Fibroblast of peridontal ligament (primary cell): Measurements from ENCODE around the gene ANKRD66.

Experiments
- DNase-seq: peaks from one replicate; pipeline ENCODE4 v3.0.0-alpha.2; 2010; ENCODE audit errors: extremely low read depth

Gene ANKRD66

DNA sequence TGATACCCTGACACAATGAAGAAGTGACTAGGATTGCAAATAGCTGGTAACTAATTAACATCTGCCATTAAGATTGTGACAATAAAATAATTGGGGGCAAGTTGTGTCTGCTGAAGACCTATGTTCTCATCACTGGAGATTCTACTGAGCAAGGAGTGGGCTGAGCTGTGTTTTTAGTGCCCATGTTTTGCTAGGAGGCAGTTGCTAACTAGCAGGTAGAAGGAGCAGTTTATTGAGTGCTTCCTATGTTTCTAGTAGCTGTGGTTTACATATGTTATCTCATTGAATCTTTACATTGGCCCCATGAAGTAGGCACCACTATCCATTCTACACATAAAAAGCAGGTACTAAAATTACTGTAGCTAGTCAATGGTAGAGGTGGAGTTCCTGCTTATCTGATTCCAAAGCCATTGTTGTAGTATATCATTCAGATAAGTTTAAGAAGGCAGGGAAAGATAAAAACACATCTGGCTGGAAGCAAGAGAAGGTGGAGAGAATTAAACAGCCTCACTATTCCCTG is 43.7 kb downstream of the ANKRD66 start:
- no peak for DNase-seq

GRCh38 chr6:46792635-46793034 is 45.9 kb downstream of the ANKRD66 start:
- no peak for DNase-seq

DNA sequence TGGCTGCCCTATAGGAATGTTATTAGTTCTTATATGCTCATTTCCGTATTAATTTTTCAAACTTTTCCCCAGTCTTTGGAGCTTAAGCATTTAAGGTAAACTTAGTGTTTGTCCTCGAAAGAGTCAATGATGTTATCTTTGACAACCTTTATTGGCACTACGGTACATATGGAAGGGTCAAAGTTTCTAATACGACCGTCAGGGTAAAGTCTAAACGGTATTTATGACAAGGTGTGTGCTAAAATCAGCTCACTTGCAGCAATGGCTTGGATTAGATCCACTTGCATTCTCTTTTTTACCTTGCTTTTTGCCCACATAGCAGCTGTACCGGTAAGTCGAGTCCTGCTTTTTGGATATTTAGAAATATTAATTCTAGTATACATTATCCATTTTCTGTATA is 46.4 kb downstream of the ANKRD66 start, which contains the start of gene MEP1A:
TSS of gene MEP1A (plus strand) at position 252 of the 400 bp plus-strand sequence. CDS start at position 262, 10 bp downstream.
- no peak for DNase-seq

- no peak for DNase-seq
These were observed 47.3 kb downstream of the ANKRD66 start for GRCh38 chr6:46794068-46794467.

GRCh38 chr6:46795816-46796215 is 49.1 kb downstream of the ANKRD66 start:
- no peak for DNase-seq

DNA sequence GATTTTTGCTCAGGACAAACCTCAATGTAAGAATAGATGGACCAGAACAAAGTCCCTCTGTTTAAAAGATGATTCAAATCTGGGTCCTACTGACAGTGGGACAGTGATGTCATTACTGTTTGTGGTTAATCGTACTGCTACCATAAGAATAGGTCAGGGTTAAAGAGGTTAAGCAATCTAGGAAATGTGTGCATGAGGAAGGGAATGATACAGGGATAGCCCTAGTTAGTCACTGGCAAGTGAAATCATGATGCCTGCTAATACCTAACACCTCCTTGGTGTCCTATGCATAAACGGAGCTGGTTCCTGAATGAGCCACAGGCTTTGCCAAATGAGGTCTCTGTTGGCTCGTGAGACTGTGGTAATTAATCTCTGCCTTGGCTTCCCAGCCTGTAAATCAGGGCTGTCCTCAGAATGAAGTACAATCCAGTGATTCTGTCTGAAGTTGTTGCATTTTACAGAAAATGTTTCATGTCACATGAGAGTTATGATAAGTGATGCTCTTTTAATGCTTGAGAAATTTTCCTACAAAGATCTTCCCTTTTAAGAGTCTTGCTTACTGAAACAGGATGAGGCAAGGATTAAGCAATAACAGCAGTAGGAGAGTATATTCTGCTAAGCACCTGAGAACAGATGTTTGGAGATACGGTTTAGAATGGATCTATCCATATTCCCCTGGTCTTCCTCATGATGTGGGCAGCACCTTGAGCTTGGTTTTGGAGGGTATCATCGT is 50.3 kb downstream of the ANKRD66 start:
- no peak for DNase-seq

DNA sequence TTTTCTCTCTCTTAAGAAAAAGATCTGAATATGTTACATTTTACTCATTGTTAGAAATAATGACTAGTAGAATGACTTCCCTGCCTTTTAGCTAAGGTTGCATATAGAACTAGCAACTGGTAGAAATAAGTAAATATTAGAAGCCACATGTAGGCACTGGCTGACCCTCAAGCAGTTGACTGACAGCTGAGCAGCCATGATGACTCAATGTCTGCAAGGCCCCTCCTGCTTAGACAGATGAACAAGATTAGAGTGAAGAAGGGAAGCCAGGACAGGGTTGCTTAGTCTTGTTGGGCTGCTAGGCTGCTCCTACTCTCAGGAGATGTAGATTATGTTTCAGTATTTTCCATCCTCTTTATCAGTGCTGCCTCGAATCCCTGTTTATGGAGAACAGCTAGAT is 52.9 kb downstream of the ANKRD66 start:
- no peak for DNase-seq

DNA sequence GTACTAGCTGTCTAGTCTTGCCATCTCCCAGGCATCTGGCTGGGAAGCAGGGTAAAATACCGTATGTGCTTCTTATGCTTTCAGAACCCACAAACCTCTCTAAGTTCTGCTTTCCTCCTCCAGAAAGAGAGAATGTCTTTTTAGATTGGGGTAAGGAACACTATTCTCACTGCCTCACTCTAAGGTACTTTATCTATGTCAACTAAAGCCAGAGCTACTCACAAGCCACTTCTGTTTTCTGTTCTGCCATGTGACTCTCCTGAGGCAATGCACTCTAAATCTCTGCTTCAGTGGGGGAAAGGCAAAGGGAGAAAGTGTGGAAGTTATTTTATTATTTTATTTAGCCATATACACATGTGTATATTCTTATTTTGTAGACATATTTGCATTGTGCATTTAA is 62.1 kb downstream of the ANKRD66 start:
- no peak for DNase-seq
